WTC11 (cell line): ENCODE data around the gene ZNF625. TPM values are rescaled to one million over a fixed set of nuclear protein-coding genes. Genes with fewer than 3 reads are reported as not detected.

ENCODE experiments used
- ATAC-seq: fragments of 200-7000 bp; cut with Tn5 transposase; 2 replicates; pipeline ENCODE4 v1.10.0; 2021; ENCODE audit warnings: mild to moderate bottlenecking, moderate library complexity
- CTCF ChIA-PET: fragments of 300-600 bp; sonication (Branson Sonifier 250); formaldehyde crosslinking; loops from one replicate; lab custom pipeline; 2021; ENCODE audit warnings: antibody characterized with exemption; lab: Charles Lee
- POLR2A ChIA-PET: fragments of 350-600 bp; sonication (Branson Sonifier 250); formaldehyde crosslinking; loops from one replicate; lab custom pipeline; 2021; ENCODE audit warnings: antibody characterized with exemption; lab: Charles Lee
- DNase-seq: peaks from one replicate; pipeline ENCODE4 v3.0.0; 2021; ENCODE audit warnings: low spot score
- H3K27ac Mint-ChIP-seq: 2 replicates; pipeline ENCODE4 v1.8.0; 2021; ENCODE audit warnings: mixed read lengths
- H3K27me3 Mint-ChIP-seq: 2 replicates; pipeline ENCODE4 v1.8.0; 2021; ENCODE audit warnings: low read depth, mild to moderate bottlenecking, moderate library complexity, mixed read lengths
- H3K36me3 Mint-ChIP-seq: 2 replicates; pipeline ENCODE4 v1.8.0; 2021; ENCODE audit warnings: mixed read lengths
- H3K4me1 Mint-ChIP-seq: 2 replicates; pipeline ENCODE4 v1.8.0; 2022; ENCODE audit warnings: mixed read lengths
- H3K4me3 Mint-ChIP-seq: 2 replicates; pipeline ENCODE4 v1.8.0; 2021; ENCODE audit warnings: mild to moderate bottlenecking, moderate library complexity, mixed read lengths
- H3K9me3 Mint-ChIP-seq: 2 replicates; pipeline ENCODE4 v1.8.0; 2021; ENCODE audit warnings: mixed read lengths
- ATF1 ChIP-seq: sonication (generic); formaldehyde crosslinking; IDR thresholded peaks from 2 replicates; pipeline ENCODE4 v1.8.1; 2023; ENCODE audit warnings: mild to moderate bottlenecking, moderate library complexity, missing genetic modification reagents
- GTF2I ChIP-seq: fragments of 250-450 bp; sonication (Bioruptor Pico); conservative IDR thresholded peaks from 2 replicates; pipeline ENCODE4 v1.4.0; 2021; ENCODE audit warnings: mild to moderate bottlenecking
- IRF2 ChIP-seq: sonication (generic); formaldehyde crosslinking; IDR thresholded peaks from 2 replicates; pipeline ENCODE4 v1.8.0; 2022; ENCODE audit warnings: low read depth, missing genetic modification reagents, borderline replicate concordance
- JAZF1 ChIP-seq: fragments of 250-450 bp; sonication (Bioruptor Pico); IDR thresholded peaks from 2 replicates; pipeline ENCODE4 v1.9.0; 2021; ENCODE audit warnings: moderate library complexity, mild to moderate bottlenecking, inconsistent platforms
- JUN ChIP-seq: sonication (generic); formaldehyde crosslinking; IDR thresholded peaks from 2 replicates; pipeline ENCODE4 v1.8.0; 2023; ENCODE audit warnings: mild to moderate bottlenecking, missing genetic modification reagents
- MXD4 ChIP-seq: fragments of 250-450 bp; sonication (Bioruptor Pico); IDR thresholded peaks from 2 replicates; pipeline ENCODE4 v1.8.0; 2021; ENCODE audit warnings: mild to moderate bottlenecking, moderate library complexity, borderline replicate concordance
- NFE2L1 ChIP-seq: sonication (generic); formaldehyde crosslinking; IDR thresholded peaks from 2 replicates; pipeline ENCODE4 v1.8.1; 2023; ENCODE audit warnings: missing genetic modification reagents
- OVOL2 ChIP-seq: fragments of 250-450 bp; sonication (Bioruptor Pico); IDR thresholded peaks from 2 replicates; pipeline ENCODE4 v1.9.0; 2021; ENCODE audit warnings: mild to moderate bottlenecking, borderline replicate concordance
- SOX15 ChIP-seq: fragments of 250-450 bp; sonication (Bioruptor Pico); IDR thresholded peaks from 2 replicates; pipeline ENCODE4 v1.9.0; 2021; ENCODE audit warnings: mild to moderate bottlenecking
- SP1 ChIP-seq: sonication (generic); formaldehyde crosslinking; conservative IDR thresholded peaks from 2 replicates; pipeline ENCODE4 v1.8.1; 2022; ENCODE audit warnings: missing genetic modification reagents
- ZNF121 ChIP-seq: sonication (generic); formaldehyde crosslinking; IDR thresholded peaks from 2 replicates; pipeline ENCODE4 v1.8.0; 2023; ENCODE audit warnings: missing genetic modification reagents
- ZNF232 ChIP-seq: sonication (generic); formaldehyde crosslinking; IDR thresholded peaks from 2 replicates; pipeline ENCODE4 v1.8.0; 2022; ENCODE audit warnings: mild to moderate bottlenecking, missing genetic modification reagents
- total RNA-seq: library from RNA; stranded (reverse); gene quantifications from 3 replicates; pipeline ENCODE4 v1.2.3, GENCODE V29; 2021
- TF ChIP-seq, protein P1 (sequence below): sonication (generic); formaldehyde crosslinking; IDR thresholded peaks from 2 replicates; pipeline ENCODE4 v1.8.1; 2022; ENCODE audit warnings: low read depth, missing genetic modification reagents, borderline replicate concordance
- TF ChIP-seq, protein P2 (sequence below): sonication (generic); formaldehyde crosslinking; IDR thresholded peaks from 2 replicates; pipeline ENCODE4 v1.8.0; 2023; ENCODE audit warnings: missing genetic modification reagents
- TF ChIP-seq, protein P3 (sequence below): fragments of 250-450 bp; sonication (Bioruptor Pico); IDR thresholded peaks from 2 replicates; pipeline ENCODE4 v1.9.0; 2021; ENCODE audit warnings: mild to moderate bottlenecking, borderline replicate concordance
- TF ChIP-seq, protein P4 (sequence below): sonication (generic); formaldehyde crosslinking; IDR thresholded peaks from 2 replicates; pipeline ENCODE4 v1.8.0; 2023; ENCODE audit warnings: mild to moderate bottlenecking, missing genetic modification reagents
- TF ChIP-seq, protein P5 (sequence below): sonication (generic); formaldehyde crosslinking; IDR thresholded peaks from 2 replicates; pipeline ENCODE4 v1.8.0; 2023; ENCODE audit warnings: missing genetic modification reagents, mild to moderate bottlenecking, borderline replicate concordance
- TF ChIP-seq, protein P6 (sequence below): sonication (generic); formaldehyde crosslinking; IDR thresholded peaks from 2 replicates; pipeline ENCODE4 v1.8.0; 2022; ENCODE audit warnings: mild to moderate bottlenecking, missing genetic modification reagents
- TF ChIP-seq, protein P7 (sequence below): sonication (generic); formaldehyde crosslinking; IDR thresholded peaks from 2 replicates; pipeline ENCODE4 v1.8.1; 2023; ENCODE audit warnings: mild to moderate bottlenecking, missing genetic modification reagents, moderate library complexity

Gene ZNF625
- total RNA-seq, 1 experiment from 2014 or later, result 24.5 TPM

DNA sequence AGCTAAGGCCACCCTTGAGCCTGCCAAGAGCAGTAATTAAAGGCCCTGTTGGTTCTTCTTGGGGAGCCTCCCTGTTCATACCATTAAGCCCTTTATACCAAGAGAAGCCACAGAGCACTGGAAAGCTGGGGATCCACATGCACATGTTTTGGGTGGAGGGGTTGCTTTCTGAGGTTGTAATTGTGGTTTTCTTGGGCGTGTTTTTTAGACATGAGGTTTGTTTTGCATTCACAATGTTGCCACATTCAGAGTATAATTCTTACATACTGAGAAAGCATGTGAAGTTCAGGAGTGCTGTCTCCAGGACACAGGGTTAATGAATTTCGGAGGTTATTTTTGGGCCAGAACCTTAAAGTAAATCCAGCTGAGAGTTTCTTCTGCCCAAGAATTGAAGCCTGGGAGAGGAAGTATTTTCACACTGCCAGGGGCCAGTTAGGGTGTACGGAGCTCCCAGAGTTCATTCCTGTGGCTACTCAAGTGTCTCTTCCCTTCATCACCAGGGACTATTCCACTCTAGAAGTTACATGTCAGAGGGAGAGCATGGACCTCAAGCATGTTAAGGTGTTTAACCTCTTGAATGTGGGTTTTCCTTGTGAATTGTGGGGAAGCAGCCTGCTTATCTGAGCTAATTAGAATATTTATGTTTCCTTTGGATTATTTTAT, 43.4 kb upstream of the ZNF625 start:
- ATAC-seq, result no peak
- H3K27ac Mint-ChIP-seq, result no peak overlapping the region
- H3K36me3 Mint-ChIP-seq, result peaks cover 27% of the 10 kb centered on the region
- ChIA-PET POLR2A (no interaction called here), CTCF (interaction anchor here (0.9 kb wide), 1 partner anchor 472 kb away, joined by 3 read pairs; no protein-coding TSS in a partner anchor)
- H3K4me1 Mint-ChIP-seq, result peaks cover 6% of the 10 kb centered on the region; the same call in 1 of the 2 replicates
- no peak for DNase-seq
- H3K9me3 Mint-ChIP-seq, result peaks cover 19% of the 10 kb centered on the region
- H3K4me3 Mint-ChIP-seq, result no peak overlapping the region
- H3K27me3 Mint-ChIP-seq, result no peaks in the 10 kb centered on the region
- TF ChIP-seq OVOL2 (CRISPR knock-in tag), result no peak
- no peak for TF ChIP-seq SP1 (CRISPR knock-in tag)
- no peak for TF ChIP-seq ATF1
- no peak for TF ChIP-seq GTF2I
- TF ChIP-seq, protein P1, sequence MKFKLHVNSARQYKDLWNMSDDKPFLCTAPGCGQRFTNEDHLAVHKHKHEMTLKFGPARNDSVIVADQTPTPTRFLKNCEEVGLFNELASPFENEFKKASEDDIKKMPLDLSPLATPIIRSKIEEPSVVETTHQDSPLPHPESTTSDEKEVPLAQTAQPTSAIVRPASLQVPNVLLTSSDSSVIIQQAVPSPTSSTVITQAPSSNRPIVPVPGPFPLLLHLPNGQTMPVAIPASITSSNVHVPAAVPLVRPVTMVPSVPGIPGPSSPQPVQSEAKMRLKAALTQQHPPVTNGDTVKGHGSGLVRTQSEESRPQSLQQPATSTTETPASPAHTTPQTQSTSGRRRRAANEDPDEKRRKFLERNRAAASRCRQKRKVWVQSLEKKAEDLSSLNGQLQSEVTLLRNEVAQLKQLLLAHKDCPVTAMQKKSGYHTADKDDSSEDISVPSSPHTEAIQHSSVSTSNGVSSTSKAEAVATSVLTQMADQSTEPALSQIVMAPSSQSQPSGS (CRISPR knock-in tag), result no peak
- no peak for TF ChIP-seq SOX15
- TF ChIP-seq, protein P2, sequence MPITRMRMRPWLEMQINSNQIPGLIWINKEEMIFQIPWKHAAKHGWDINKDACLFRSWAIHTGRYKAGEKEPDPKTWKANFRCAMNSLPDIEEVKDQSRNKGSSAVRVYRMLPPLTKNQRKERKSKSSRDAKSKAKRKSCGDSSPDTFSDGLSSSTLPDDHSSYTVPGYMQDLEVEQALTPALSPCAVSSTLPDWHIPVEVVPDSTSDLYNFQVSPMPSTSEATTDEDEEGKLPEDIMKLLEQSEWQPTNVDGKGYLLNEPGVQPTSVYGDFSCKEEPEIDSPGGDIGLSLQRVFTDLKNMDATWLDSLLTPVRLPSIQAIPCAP (CRISPR knock-in tag), result no peak
- no peak for TF ChIP-seq NFE2L1 (CRISPR knock-in tag)
- TF ChIP-seq, protein P3, sequence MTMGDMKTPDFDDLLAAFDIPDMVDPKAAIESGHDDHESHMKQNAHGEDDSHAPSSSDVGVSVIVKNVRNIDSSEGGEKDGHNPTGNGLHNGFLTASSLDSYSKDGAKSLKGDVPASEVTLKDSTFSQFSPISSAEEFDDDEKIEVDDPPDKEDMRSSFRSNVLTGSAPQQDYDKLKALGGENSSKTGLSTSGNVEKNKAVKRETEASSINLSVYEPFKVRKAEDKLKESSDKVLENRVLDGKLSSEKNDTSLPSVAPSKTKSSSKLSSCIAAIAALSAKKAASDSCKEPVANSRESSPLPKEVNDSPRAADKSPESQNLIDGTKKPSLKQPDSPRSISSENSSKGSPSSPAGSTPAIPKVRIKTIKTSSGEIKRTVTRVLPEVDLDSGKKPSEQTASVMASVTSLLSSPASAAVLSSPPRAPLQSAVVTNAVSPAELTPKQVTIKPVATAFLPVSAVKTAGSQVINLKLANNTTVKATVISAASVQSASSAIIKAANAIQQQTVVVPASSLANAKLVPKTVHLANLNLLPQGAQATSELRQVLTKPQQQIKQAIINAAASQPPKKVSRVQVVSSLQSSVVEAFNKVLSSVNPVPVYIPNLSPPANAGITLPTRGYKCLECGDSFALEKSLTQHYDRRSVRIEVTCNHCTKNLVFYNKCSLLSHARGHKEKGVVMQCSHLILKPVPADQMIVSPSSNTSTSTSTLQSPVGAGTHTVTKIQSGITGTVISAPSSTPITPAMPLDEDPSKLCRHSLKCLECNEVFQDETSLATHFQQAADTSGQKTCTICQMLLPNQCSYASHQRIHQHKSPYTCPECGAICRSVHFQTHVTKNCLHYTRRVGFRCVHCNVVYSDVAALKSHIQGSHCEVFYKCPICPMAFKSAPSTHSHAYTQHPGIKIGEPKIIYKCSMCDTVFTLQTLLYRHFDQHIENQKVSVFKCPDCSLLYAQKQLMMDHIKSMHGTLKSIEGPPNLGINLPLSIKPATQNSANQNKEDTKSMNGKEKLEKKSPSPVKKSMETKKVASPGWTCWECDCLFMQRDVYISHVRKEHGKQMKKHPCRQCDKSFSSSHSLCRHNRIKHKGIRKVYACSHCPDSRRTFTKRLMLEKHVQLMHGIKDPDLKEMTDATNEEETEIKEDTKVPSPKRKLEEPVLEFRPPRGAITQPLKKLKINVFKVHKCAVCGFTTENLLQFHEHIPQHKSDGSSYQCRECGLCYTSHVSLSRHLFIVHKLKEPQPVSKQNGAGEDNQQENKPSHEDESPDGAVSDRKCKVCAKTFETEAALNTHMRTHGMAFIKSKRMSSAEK (CRISPR knock-in tag), result no peak
- TF ChIP-seq, protein P4, sequence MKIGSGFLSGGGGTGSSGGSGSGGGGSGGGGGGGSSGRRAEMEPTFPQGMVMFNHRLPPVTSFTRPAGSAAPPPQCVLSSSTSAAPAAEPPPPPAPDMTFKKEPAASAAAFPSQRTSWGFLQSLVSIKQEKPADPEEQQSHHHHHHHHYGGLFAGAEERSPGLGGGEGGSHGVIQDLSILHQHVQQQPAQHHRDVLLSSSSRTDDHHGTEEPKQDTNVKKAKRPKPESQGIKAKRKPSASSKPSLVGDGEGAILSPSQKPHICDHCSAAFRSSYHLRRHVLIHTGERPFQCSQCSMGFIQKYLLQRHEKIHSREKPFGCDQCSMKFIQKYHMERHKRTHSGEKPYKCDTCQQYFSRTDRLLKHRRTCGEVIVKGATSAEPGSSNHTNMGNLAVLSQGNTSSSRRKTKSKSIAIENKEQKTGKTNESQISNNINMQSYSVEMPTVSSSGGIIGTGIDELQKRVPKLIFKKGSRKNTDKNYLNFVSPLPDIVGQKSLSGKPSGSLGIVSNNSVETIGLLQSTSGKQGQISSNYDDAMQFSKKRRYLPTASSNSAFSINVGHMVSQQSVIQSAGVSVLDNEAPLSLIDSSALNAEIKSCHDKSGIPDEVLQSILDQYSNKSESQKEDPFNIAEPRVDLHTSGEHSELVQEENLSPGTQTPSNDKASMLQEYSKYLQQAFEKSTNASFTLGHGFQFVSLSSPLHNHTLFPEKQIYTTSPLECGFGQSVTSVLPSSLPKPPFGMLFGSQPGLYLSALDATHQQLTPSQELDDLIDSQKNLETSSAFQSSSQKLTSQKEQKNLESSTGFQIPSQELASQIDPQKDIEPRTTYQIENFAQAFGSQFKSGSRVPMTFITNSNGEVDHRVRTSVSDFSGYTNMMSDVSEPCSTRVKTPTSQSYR, result no peak
- TF ChIP-seq JAZF1 (CRISPR knock-in tag), result no peak
- TF ChIP-seq, protein P5, sequence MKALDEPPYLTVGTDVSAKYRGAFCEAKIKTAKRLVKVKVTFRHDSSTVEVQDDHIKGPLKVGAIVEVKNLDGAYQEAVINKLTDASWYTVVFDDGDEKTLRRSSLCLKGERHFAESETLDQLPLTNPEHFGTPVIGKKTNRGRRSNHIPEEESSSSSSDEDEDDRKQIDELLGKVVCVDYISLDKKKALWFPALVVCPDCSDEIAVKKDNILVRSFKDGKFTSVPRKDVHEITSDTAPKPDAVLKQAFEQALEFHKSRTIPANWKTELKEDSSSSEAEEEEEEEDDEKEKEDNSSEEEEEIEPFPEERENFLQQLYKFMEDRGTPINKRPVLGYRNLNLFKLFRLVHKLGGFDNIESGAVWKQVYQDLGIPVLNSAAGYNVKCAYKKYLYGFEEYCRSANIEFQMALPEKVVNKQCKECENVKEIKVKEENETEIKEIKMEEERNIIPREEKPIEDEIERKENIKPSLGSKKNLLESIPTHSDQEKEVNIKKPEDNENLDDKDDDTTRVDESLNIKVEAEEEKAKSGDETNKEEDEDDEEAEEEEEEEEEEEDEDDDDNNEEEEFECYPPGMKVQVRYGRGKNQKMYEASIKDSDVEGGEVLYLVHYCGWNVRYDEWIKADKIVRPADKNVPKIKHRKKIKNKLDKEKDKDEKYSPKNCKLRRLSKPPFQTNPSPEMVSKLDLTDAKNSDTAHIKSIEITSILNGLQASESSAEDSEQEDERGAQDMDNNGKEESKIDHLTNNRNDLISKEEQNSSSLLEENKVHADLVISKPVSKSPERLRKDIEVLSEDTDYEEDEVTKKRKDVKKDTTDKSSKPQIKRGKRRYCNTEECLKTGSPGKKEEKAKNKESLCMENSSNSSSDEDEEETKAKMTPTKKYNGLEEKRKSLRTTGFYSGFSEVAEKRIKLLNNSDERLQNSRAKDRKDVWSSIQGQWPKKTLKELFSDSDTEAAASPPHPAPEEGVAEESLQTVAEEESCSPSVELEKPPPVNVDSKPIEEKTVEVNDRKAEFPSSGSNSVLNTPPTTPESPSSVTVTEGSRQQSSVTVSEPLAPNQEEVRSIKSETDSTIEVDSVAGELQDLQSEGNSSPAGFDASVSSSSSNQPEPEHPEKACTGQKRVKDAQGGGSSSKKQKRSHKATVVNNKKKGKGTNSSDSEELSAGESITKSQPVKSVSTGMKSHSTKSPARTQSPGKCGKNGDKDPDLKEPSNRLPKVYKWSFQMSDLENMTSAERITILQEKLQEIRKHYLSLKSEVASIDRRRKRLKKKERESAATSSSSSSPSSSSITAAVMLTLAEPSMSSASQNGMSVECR (CRISPR knock-in tag), result no peak
- no peak for TF ChIP-seq ZNF121 (CRISPR knock-in tag)
- no peak for TF ChIP-seq MXD4 (CRISPR knock-in tag)
- TF ChIP-seq, protein P6, sequence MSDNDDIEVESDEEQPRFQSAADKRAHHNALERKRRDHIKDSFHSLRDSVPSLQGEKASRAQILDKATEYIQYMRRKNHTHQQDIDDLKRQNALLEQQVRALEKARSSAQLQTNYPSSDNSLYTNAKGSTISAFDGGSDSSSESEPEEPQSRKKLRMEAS (CRISPR knock-in tag), result no peak
- TF ChIP-seq, protein P7, sequence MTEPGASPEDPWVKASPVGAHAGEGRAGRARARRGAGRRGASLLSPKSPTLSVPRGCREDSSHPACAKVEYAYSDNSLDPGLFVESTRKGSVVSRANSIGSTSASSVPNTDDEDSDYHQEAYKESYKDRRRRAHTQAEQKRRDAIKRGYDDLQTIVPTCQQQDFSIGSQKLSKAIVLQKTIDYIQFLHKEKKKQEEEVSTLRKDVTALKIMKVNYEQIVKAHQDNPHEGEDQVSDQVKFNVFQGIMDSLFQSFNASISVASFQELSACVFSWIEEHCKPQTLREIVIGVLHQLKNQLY (CRISPR knock-in tag), result no peak
- TF ChIP-seq ZNF232, result no peak
- TF ChIP-seq IRF2 (CRISPR knock-in tag), result no peak
- no peak for TF ChIP-seq JUN (CRISPR knock-in tag)
